GM18508 (cell line): ENCODE data around the gene GRIK2.

Experiments
- ATAC-seq: cut with Tn5 transposase; IDR thresholded peaks from one replicate; pipeline ENCODE4 v1.9.1; 2021; ENCODE audit warnings: moderate number of reproducible peaks; ENCODE audit not compliant: insufficient read depth, unreplicated experiment

Gene GRIK2

DNA sequence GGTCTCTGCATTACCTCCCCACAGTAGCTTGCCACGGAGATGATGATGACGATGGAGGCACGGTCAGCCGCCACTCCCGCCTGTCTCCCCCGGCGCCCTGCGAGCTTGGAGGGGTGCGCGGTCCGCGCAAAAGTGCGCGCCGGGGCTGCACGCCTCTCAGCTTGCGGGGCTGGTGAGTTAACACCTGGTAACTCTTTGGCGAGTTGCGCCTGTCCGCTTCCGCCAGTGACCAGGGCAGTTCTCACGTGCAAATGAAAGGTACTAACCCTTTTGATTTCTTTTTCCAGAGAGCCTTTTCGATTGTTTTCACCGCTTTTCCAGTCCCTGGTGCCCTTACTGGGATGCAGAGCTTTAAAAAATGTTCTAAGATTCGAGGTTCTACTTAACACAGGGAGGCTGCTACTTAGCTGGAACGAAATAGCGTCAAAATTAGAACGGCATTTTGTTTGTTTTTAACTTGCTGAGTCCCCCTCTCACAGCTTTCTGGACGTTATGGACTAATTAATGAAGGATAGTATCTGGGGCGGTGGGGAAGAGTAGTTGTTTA, 6.2 kb downstream of the GRIK2 start:
- ATAC-seq: no peak

DNA sequence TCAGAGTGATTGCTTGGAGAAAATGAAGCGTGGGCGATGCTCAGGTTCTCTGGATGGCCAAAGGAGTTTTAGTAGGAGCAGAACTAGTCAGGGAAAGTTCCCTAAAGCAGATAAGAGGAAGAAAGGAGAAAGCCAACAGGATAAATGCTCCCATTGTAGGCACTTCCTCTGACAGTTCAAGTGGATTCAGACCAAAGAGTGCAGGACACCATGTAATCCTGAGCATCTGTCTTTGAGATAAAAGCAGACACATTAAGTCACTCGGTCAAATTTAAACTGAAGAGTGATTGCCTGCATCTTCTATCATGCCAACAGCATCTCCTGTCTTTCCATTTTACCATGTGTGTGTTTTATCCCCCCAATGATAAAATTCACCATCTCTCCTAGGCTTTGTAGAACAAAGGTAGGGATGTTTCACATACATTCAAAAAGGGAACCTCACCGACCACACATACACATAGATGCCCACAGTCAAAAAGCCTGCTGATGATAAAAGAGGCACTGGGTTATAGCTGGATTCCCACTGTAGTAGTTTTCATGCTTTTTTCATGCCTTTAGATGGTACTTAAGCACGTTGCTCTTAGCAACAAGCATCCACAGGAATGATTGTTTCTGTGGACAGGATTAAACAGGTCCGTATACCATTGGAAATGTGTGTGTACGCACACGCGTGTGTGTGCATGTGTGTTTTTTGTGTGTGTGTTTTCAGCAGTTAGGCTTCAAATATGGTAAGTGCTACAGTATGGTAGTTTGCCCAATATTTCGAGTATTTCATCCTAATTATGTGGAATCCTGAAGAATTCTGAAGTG, 7.0 kb downstream of the GRIK2 start:
- no peak for ATAC-seq

- ATAC-seq: no peak
These were observed 7.7 kb downstream of the GRIK2 start for GRCh38 chr6:101401171-101401570.

DNA sequence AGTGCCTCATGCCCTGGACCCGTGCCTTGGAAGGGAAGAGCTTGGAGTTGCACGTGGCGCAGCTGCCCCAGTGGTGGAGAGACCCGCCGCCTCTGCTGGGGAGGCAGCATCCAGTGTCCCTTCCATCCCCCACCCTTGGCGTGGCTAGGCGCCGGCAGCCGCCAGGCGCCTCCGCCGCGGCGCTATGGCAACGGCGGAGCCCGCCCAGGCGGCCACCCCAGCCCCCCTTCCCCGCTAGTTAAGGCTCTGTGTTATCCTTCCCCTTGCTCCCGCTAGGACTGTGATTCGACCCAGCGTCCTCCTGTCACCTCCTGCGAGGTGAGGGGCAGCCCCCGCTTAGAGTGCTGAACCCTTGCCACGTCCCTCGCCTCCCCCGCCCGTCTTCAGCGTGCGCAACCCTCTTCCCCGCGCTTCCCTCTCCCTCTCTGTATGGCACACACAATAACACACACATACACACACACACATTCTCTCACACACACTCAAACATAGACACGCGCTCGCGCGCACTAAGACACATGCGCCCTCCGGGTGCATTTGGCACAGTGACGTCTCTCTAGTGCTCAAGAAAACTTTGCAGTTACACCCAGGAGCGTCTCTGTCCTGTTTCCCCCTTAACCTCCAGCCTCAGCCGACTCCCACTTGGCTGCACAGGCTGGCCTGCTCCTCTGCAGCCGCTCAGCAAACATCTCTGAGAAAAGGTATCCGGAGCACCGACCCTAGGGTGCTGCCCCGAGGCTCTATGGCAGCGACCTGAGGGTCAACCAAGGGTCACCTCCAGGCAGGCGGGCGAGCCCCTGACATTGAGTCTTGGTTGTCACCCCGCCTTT, 8.5 kb downstream of the GRIK2 start:
- ATAC-seq: no peak

DNA sequence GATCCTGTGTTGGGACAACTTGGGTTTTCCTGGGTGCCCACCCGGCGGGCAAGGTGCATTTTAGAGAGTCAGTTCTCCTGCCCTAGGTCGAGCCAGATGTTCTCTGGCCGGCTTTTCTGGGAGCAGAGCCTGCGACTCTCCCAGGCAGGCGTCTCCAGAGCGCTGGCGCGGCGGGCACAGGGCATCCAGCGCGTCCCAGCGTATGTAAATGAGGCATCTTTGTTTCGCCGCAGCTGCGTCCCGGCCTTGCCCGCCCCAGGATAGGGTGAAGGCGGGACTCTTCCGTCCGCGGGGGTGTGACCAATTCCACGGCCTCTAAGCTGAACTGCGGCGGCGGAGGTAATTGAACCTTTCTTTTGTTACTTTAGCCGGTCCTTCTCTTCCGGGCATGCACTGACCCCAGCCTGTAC, 9.1 kb downstream of the GRIK2 start:
- ATAC-seq: no peak

DNA sequence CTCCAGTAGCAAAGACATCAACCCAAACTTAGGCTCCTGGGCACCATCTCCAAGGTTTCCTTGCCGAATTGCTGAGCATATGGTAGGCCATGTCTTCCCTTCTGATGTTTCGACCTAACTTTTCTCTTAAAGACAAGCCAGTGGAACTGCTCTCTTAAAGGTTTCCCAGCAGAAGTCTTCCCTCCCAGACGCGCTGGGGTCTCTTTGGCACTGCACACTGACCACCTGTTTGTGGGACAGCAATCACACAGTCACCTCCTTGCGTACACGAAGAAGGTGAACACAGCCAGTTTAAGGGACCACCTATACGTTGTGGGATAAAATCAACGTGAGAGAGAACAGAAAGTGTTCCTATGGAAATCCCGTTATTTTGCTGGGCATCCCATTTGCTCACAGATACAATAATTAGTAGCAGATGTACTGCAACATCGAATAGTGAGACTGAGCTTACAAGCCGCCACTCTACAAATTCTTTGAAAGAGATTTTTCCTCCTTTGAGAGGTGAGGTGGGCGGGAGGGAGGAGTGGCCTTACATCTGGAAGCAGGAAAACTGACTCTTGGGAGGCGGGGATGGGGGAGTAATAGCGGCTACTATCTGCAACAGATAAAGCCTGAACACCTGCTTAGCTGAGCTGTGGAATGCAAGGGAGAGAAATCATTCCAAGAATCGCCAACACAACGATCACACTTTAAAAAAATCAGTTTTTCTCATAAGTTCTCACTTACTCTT, 9.9 kb downstream of the GRIK2 start:
- ATAC-seq: no peak

DNA sequence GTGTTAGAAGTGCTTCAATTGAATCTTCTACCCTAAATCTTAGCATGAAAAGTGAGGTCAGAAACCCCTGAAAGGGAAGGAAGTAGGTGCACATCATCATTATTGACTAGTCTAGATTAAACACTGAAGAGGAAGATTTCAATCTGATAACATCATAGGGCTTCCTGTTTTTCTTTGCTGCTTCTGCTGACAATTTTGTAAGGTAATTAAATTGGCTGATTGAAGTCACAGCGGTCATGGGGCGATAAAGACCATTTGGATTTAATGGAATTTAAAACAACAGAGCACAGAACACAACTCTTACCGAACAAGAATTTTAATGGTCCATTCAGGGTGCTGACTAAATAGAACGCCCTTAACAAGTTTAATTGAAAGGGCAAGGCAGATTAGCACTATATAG, 11.3 kb downstream of the GRIK2 start:
- no peak for ATAC-seq

GRCh38 chr6:101413773-101414172, 20.3 kb downstream of the GRIK2 start:
- no peak for ATAC-seq

GRCh38 chr6:101417900-101418299, 24.4 kb downstream of the GRIK2 start:
- no peak for ATAC-seq

GRCh38 chr6:101422251-101422650, 28.7 kb downstream of the GRIK2 start:
- no peak for ATAC-seq

- no peak for ATAC-seq
These were observed 29.3 kb downstream of the GRIK2 start for GRCh38 chr6:101422811-101423210.

GRCh38 chr6:101429270-101429669, 35.8 kb downstream of the GRIK2 start:
- no peak for ATAC-seq

DNA sequence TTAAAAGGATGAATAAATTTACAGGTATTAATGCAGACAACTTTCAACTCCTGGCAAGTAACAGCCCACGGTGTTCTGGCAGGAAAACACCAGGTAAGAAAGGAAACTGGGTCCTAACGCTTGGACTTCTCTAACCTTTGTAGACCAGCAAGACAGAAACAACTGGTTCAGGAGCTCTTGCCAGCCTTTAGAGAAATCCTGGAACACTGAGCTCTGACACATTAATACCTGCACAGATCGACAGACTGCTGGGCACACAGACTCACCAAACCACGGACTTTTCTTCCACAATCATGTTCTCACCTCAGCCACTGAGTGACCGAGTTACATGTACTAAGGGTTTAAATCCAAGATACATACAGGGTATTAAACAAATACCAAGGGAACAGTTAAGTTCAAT, 36.3 kb downstream of the GRIK2 start:
- ATAC-seq: no peak

DNA sequence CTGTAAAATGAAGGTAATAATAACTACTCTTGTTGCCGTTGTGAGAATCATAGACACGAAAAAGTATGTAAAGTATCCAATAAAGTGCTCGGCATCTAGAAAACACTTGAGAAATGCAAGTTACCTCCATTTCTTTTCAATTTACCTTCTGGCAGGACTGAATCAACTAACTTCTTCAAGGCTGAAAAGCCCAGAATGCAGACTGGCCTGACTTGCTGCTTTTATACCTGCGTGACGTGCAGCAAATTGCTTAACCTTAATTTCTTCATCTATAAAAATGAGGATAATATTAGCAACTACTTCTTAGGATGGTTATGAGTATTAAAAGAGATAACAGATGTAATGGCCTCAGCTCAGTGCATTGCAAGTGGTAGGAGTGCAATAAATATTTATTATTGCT, 39.6 kb downstream of the GRIK2 start:
- no peak for ATAC-seq

GRCh38 chr6:101434601-101435000, 41.1 kb downstream of the GRIK2 start:
- no peak for ATAC-seq

- ATAC-seq: no peak
These were observed 41.5 kb downstream of the GRIK2 start for GRCh38 chr6:101435038-101435437.

- no peak for ATAC-seq
These were observed 46.3 kb downstream of the GRIK2 start for GRCh38 chr6:101439790-101440189.

GRCh38 chr6:101443315-101443714, 49.8 kb downstream of the GRIK2 start:
- ATAC-seq: no peak

DNA sequence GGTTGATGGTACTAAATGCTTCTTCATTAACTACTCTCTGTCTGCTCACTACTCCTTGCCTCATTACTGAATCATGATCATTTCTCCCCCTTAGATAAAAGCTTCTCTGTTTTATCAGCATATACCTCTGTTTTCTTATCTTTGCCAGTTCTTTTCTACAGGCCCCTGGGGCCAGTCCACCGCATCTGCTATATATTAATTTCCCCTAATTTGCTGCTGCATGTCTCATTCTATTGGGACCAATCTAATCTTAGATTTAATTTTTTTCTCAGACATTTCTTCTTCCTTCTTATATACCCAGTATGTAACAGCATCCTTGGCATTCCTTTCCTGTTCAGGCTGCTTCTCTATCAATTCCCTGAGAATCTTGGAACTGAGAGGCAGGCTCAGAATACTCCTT, 51.2 kb downstream of the GRIK2 start:
- ATAC-seq: no peak

GRCh38 chr6:101445527-101445926, 52.0 kb downstream of the GRIK2 start:
- ATAC-seq: no peak

DNA sequence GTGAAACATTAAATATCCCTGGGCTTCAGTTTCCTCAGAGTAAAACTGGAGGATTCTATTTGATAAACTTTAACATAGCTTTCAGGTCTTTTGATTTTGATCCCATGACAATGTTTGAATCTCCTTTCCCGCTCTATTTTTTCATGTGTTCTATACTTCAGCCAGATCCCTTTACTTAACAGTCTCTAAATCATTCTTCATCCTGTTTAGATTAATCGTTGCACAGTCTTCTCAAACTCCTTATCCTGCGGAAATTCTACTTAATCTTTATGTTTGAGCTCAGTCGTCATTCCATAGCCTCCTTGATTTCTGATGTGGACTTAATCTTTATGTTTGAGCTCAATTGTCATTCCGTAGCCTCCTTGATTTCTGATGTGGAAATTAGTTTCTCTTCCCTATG, 57.4 kb downstream of the GRIK2 start:
- ATAC-seq: no peak
